Measurements from ENCODE around the gene SLC27A4.

The SLC27A4 gene

DNA sequence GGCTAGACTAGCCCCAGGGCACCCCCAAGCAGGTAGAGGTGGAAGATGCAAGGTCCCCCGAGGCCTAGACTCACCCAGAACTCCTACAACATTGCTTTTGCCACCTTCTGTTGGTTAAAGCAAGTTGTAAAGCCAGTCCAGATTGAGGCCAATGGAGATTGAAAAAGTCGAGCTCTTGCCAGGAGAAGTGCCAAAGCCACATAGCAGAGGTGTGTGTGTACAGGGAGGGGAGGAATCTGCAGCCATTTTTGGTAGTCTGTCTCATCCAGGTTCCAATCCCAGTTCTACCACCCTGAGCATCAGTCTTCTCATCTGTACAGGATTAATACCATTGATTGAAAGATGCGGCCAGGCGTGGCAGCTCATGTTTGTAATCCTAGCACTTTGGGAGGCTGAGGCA lies 18.5 kb downstream of the SLC27A4 start:
- no peak for TF ChIP-seq HOXA7 (CRISPR knock-in tag; IDR thresholded peaks at IDR 0.05; ENCODE audit: borderline replicate concordance)
- no peak for TF ChIP-seq GLI4 (tag by site-specific recombination; IDR thresholded peaks at IDR 0.05)
- no peak for TF ChIP-seq ZFP69B (tag by site-specific recombination; IDR thresholded peaks at IDR 0.05)
- TF ChIP-seq ZNF596 (tag by site-specific recombination; IDR thresholded peaks at IDR 0.05): no peak
- TF ChIP-seq ZNF426 (tag by site-specific recombination; IDR thresholded peaks at IDR 0.05): no peak
- Histone ChIP-seq H3K4me3 (ENCODE audit: low read depth, low read length) (no peak overlapping the region), H3K36me3 (ENCODE audit: control insufficient read depth in 2 of 2, insufficient read depth in 1 of 2, low read length in 2 of 2) (peaks cover 0 to 38% of the 10 kb centered on the region in 2 experiments; a peak in 2 of 3 replicates), H3K9me3 (ENCODE audit: control insufficient read depth, insufficient read depth, low read depth, low read length) (no peaks in the 10 kb centered on the region), H3K27ac (ENCODE audit: extremely low read depth, low read depth, low read length) (no peak overlapping the region), H3K4me1 (ENCODE audit: control insufficient read depth, insufficient read depth, low read length) (no peaks in the 10 kb centered on the region)
- ChIA-PET POLR2A (interaction anchor here (1.0 kb wide), 1 partner anchor 12 kb away, joined by 7 read pairs; the partner anchor contains the start of gene URM1), CTCF (interaction anchor here (0.9 kb wide), 1 partner anchor 18 kb away, joined by 3 read pairs; no protein-coding TSS in a partner anchor)

DNA sequence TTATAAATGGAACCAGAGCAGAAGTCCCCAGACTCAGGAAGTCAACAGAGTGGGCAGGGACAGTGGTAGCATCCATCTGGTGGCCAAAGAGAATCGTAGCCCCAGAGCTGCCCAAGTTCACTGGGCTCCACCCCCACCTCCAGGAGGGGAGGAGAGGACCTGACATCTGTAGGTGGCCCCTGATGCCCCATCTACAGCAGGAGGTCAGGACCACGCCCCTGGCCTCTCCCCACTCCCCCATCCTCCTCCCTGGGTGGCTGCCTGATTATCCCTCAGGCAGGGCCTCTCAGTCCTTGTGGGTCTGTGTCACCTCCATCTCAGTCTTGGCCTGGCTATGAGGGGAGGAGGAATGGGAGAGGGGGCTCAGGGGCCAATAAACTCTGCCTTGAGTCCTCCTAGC lies 20.5 kb downstream of the SLC27A4 start:
- CTCF ChIA-PET: interaction anchor here (0.7 to 4.5 kb wide), 9 partner anchors 10 to 136 kb away, joined by 3 to 69 read pairs (median 4); partner anchors contain the start of gene URM1
- POLR2A ChIA-PET: interaction anchor here (0.6 to 3.7 kb wide), 3 partner anchors 10 to 410 kb away, joined by 3 to 29 read pairs (median 5); partner anchors contain the start of gene URM1
- Histone ChIP-seq H3K27ac (ENCODE audit: extremely low read depth, low read depth, low read length) (no peak overlapping the region), H3K4me1 (ENCODE audit: control insufficient read depth, insufficient read depth, low read length) (no peaks in the 10 kb centered on the region), H3K4me3 (ENCODE audit: low read depth, low read length) (no peak overlapping the region), H3K36me3 (ENCODE audit: control insufficient read depth in 2 of 2, insufficient read depth in 1 of 2, low read length in 2 of 2) (peaks cover 0 to 22% of the 10 kb centered on the region in 2 experiments; a peak in 1 of 3 replicates), H3K9me3 (ENCODE audit: control insufficient read depth, insufficient read depth, low read depth, low read length) (no peaks in the 10 kb centered on the region)
- TF ChIP-seq ZNF23 (tag by site-specific recombination; IDR thresholded peaks at IDR 0.05; ENCODE audit: borderline replicate concordance) (no peak), ZNF677 (tag by site-specific recombination; IDR thresholded peaks at IDR 0.05) (no peak), SALL2 (tag by site-specific recombination; IDR thresholded peaks at IDR 0.05; ENCODE audit: borderline replicate concordance) (no peak)
- TF ChIP-seq, protein P1, sequence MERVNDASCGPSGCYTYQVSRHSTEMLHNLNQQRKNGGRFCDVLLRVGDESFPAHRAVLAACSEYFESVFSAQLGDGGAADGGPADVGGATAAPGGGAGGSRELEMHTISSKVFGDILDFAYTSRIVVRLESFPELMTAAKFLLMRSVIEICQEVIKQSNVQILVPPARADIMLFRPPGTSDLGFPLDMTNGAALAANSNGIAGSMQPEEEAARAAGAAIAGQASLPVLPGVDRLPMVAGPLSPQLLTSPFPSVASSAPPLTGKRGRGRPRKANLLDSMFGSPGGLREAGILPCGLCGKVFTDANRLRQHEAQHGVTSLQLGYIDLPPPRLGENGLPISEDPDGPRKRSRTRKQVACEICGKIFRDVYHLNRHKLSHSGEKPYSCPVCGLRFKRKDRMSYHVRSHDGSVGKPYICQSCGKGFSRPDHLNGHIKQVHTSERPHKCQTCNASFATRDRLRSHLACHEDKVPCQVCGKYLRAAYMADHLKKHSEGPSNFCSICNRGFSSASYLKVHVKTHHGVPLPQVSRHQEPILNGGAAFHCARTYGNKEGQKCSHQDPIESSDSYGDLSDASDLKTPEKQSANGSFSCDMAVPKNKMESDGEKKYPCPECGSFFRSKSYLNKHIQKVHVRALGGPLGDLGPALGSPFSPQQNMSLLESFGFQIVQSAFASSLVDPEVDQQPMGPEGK (tag by site-specific recombination; IDR thresholded peaks at IDR 0.05): no peak

DNA sequence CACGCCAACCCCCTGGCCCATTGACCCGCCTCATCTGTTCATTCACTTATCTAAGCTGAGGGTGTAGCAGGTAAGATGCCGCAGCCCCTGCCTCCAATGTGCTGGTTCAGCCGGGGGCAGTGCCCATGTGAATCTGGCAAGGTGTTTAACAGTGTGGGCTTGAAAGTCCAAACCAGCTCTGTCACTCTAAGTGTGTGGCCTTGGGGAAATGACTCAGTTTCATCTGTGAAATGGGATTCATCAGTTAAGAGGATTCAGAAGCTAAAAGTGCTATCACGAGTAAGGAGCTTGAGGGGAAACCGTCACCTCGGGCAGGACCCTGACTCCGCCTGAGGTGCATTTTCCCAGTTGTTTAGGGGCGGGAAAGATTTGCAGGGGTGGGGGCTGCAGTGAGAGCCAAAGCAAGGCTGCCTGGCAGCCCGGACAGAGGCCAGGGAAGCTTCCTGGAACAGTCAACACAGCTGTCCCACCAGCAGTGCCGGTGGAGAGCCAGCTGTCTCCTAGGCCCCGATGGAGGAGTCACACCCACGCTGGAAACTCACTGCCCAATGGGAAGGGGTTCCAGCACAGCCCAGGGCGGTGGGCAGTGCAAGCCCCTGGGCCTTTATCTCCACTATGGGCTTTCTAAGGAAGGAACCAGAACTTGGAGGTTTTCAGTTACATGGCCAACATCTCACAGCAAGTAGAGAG lies 21.1 kb downstream of the SLC27A4 start:
- peaks cover 0 to 17% of the 10 kb centered on the region in 2 experiments; a peak in 1 of 3 replicates for H3K36me3 ChIP-seq (ENCODE audit: control insufficient read depth in 2 of 2, insufficient read depth in 1 of 2, low read length in 2 of 2)
- ChIA-PET CTCF (interaction anchor here (0.5 to 4.5 kb wide), 31 partner anchors 10 to 464 kb away, joined by 3 to 69 read pairs (median 5); partner anchors contain the start of genes CERCAM and URM1), POLR2A (interaction anchor here (0.6 to 3.7 kb wide), 6 partner anchors 9 to 409 kb away, joined by 3 to 29 read pairs (median 4); partner anchors contain the start of genes CERCAM and URM1)
- no peaks in the 10 kb centered on the region for H3K9me3 ChIP-seq (ENCODE audit: control insufficient read depth, insufficient read depth, low read depth, low read length)
- H3K4me1 ChIP-seq (ENCODE audit: control insufficient read depth, insufficient read depth, low read length): no peaks in the 10 kb centered on the region
- no peak overlapping the region for H3K27ac ChIP-seq (ENCODE audit: extremely low read depth, low read depth, low read length)
- H3K4me3 ChIP-seq (ENCODE audit: low read depth, low read length): no peak overlapping the region
- TF ChIP-seq ZNF560 (tag by site-specific recombination; IDR thresholded peaks at IDR 0.05; ENCODE audit: borderline replicate concordance): no peak
- no peak for TF ChIP-seq SP2 (tag by site-specific recombination; IDR thresholded peaks at IDR 0.05)
- TF ChIP-seq ZNF785 (tag by site-specific recombination; IDR thresholded peaks at IDR 0.05): no peak
- TF ChIP-seq, protein P2, sequence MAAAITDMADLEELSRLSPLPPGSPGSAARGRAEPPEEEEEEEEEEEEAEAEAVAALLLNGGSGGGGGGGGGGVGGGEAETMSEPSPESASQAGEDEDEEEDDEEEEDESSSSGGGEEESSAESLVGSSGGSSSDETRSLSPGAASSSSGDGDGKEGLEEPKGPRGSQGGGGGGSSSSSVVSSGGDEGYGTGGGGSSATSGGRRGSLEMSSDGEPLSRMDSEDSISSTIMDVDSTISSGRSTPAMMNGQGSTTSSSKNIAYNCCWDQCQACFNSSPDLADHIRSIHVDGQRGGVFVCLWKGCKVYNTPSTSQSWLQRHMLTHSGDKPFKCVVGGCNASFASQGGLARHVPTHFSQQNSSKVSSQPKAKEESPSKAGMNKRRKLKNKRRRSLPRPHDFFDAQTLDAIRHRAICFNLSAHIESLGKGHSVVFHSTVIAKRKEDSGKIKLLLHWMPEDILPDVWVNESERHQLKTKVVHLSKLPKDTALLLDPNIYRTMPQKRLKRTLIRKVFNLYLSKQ (tag by site-specific recombination; IDR thresholded peaks at IDR 0.05; ENCODE audit: borderline replicate concordance): no peak
- TF ChIP-seq ZNF791 (tag by site-specific recombination; IDR thresholded peaks at IDR 0.05): no peak
- no peak for TF ChIP-seq ZNF211 (tag by site-specific recombination; IDR thresholded peaks at IDR 0.05; ENCODE audit: low read depth)
- TF ChIP-seq, protein P3, sequence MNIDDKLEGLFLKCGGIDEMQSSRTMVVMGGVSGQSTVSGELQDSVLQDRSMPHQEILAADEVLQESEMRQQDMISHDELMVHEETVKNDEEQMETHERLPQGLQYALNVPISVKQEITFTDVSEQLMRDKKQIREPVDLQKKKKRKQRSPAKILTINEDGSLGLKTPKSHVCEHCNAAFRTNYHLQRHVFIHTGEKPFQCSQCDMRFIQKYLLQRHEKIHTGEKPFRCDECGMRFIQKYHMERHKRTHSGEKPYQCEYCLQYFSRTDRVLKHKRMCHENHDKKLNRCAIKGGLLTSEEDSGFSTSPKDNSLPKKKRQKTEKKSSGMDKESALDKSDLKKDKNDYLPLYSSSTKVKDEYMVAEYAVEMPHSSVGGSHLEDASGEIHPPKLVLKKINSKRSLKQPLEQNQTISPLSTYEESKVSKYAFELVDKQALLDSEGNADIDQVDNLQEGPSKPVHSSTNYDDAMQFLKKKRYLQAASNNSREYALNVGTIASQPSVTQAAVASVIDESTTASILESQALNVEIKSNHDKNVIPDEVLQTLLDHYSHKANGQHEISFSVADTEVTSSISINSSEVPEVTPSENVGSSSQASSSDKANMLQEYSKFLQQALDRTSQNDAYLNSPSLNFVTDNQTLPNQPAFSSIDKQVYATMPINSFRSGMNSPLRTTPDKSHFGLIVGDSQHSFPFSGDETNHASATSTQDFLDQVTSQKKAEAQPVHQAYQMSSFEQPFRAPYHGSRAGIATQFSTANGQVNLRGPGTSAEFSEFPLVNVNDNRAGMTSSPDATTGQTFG (tag by site-specific recombination; IDR thresholded peaks at IDR 0.05; ENCODE audit: borderline replicate concordance): no peak
- TF ChIP-seq ZSCAN23 (tag by site-specific recombination; IDR thresholded peaks at IDR 0.05): no peak
- TF ChIP-seq, protein P4, sequence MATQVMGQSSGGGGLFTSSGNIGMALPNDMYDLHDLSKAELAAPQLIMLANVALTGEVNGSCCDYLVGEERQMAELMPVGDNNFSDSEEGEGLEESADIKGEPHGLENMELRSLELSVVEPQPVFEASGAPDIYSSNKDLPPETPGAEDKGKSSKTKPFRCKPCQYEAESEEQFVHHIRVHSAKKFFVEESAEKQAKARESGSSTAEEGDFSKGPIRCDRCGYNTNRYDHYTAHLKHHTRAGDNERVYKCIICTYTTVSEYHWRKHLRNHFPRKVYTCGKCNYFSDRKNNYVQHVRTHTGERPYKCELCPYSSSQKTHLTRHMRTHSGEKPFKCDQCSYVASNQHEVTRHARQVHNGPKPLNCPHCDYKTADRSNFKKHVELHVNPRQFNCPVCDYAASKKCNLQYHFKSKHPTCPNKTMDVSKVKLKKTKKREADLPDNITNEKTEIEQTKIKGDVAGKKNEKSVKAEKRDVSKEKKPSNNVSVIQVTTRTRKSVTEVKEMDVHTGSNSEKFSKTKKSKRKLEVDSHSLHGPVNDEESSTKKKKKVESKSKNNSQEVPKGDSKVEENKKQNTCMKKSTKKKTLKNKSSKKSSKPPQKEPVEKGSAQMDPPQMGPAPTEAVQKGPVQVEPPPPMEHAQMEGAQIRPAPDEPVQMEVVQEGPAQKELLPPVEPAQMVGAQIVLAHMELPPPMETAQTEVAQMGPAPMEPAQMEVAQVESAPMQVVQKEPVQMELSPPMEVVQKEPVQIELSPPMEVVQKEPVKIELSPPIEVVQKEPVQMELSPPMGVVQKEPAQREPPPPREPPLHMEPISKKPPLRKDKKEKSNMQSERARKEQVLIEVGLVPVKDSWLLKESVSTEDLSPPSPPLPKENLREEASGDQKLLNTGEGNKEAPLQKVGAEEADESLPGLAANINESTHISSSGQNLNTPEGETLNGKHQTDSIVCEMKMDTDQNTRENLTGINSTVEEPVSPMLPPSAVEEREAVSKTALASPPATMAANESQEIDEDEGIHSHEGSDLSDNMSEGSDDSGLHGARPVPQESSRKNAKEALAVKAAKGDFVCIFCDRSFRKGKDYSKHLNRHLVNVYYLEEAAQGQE (tag by site-specific recombination; IDR thresholded peaks at IDR 0.05): no peak

Data from HEK293 (cell line).